ENCODE measurements around the gene MYL10.

MYL10 gene

DNA sequence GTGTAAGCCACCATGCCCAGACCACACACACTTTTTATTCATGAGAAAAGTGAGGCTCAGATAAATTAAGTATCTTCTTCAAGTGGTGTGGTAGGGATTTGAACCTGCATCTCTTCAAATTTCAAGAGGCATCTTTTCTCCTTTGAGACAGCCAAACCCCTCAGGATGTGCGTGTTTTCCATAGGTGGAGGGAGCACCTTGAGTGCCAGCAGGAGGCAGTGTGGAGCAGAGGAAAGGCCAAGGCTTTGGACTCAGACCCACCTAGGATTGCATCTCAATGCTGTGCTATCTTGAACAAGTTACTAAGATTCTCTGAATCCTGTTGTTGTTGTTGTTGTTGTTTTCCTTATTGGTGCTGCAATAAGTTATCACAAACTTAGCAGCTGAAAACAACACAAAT, 40.2 kb upstream of the MYL10 start:
- Histone ChIP-seq H3K4me3 (ENCODE audit: low read length) (no peak overlapping the region), H3K79me2 (ENCODE audit: control insufficient read depth, low read length) (no peaks in the 10 kb centered on the region), H3K27ac (ENCODE audit: low read depth, low read length) (no peak overlapping the region), H3K36me3 (ENCODE audit: control insufficient read depth, low read length) (no peaks in the 10 kb centered on the region), H4K20me1 (ENCODE audit: control insufficient read depth, insufficient read depth, low read depth, low read length) (no peaks in the 10 kb centered on the region), H3F3A (ENCODE audit: control insufficient read depth, insufficient read depth) (no peaks in the 10 kb centered on the region), H3K9me3 (ENCODE audit: control insufficient read depth, insufficient read depth, low read length) (no peaks in the 10 kb centered on the region), H3K27me3 (ENCODE audit: control insufficient read depth, low read length) (no peaks in the 10 kb centered on the region), H3K4me2 (ENCODE audit: low read length) (no peak overlapping the region), H3K9me2 (replicated peaks; ENCODE audit: control insufficient read depth, low read length) (no peaks in the 10 kb centered on the region), H3K4me1 (ENCODE audit: control insufficient read depth, low read length) (no peaks in the 10 kb centered on the region)
- no peak for TF ChIP-seq EZH2phosphoT487 (IDR thresholded peaks at IDR 0.05; ENCODE audit: borderline replicate concordance, low read length)
- TF ChIP-seq, protein P1, sequence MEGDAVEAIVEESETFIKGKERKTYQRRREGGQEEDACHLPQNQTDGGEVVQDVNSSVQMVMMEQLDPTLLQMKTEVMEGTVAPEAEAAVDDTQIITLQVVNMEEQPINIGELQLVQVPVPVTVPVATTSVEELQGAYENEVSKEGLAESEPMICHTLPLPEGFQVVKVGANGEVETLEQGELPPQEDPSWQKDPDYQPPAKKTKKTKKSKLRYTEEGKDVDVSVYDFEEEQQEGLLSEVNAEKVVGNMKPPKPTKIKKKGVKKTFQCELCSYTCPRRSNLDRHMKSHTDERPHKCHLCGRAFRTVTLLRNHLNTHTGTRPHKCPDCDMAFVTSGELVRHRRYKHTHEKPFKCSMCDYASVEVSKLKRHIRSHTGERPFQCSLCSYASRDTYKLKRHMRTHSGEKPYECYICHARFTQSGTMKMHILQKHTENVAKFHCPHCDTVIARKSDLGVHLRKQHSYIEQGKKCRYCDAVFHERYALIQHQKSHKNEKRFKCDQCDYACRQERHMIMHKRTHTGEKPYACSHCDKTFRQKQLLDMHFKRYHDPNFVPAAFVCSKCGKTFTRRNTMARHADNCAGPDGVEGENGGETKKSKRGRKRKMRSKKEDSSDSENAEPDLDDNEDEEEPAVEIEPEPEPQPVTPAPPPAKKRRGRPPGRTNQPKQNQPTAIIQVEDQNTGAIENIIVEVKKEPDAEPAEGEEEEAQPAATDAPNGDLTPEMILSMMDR (IDR thresholded peaks at IDR 0.05; ENCODE audit: low read depth, low read length, poor library complexity, severe bottlenecking), result peak; percentile 71

DNA sequence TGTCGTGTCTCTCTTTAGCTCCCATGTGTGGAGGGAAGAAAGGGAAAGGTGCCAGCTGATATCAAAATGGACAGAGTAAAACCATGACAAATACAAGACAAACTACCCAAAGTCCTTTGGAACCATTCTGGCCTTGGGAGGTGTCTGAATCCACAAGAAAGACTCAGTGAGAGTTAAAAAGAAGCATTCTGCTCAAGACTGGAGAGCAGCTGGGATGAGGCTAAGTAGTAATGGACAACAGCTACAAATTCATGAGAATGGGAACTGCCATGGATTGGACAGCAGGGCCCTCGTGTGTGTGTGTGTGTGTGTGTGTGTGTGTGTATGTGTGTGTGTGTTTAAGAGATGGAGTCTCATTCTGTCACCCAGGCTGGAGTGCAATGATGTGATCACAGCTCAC, 39.6 kb upstream of the MYL10 start:
- no peak overlapping the region for H3K4me3 ChIP-seq (ENCODE audit: low read length)
- H3K9me3 ChIP-seq (ENCODE audit: control insufficient read depth, insufficient read depth, low read length), result no peaks in the 10 kb centered on the region
- H3K27me3 ChIP-seq (ENCODE audit: control insufficient read depth, low read length), result no peaks in the 10 kb centered on the region

DNA sequence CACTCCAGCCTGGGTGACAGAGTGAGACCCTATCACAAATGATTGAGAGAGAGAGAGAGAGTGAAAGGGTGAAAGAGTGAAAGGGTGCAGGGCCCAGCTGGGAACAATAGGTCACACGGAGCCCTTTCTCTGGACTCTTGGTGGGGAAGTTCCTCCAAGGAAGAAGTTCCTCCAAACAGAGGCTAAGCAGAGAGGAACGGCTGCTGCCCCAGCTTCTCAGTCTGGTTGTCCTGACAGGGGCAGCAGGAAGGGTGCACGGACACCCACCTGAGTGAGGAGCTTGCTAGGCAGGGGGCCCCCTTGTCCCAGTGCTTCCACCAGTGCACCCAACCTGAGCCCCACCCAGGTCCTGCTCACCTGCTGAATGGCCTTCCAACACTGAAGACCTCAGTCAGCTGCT, 38.8 kb upstream of the MYL10 start:
- Histone ChIP-seq H3K79me2 (ENCODE audit: control insufficient read depth, low read length) (no peaks in the 10 kb centered on the region), H3F3A (ENCODE audit: control insufficient read depth, insufficient read depth) (no peaks in the 10 kb centered on the region), H3K27me3 (ENCODE audit: control insufficient read depth, low read length) (no peaks in the 10 kb centered on the region), H4K20me1 (ENCODE audit: control insufficient read depth, insufficient read depth, low read depth, low read length) (no peaks in the 10 kb centered on the region), H3K9me3 (ENCODE audit: control insufficient read depth, insufficient read depth, low read length) (no peaks in the 10 kb centered on the region), H3K4me2 (ENCODE audit: low read length) (no peak overlapping the region), H3K36me3 (ENCODE audit: control insufficient read depth, low read length) (no peaks in the 10 kb centered on the region), H3K27ac (ENCODE audit: low read depth, low read length) (no peak overlapping the region), H3K4me3 (ENCODE audit: low read length) (no peak overlapping the region), H3K4me1 (ENCODE audit: control insufficient read depth, low read length) (no peaks in the 10 kb centered on the region), H3K9me2 (replicated peaks; ENCODE audit: control insufficient read depth, low read length) (no peaks in the 10 kb centered on the region)
- TF ChIP-seq, protein P1 (IDR thresholded peaks at IDR 0.05; ENCODE audit: low read depth, low read length, poor library complexity, severe bottlenecking), result no peak
- TF ChIP-seq EZH2phosphoT487 (IDR thresholded peaks at IDR 0.05; ENCODE audit: borderline replicate concordance, low read length), result no peak

More for the DNA sequence above, 39.6 kb upstream of the MYL10 start:
- Histone ChIP-seq H4K20me1 (ENCODE audit: control insufficient read depth, insufficient read depth, low read depth, low read length) (no peaks in the 10 kb centered on the region), H3F3A (ENCODE audit: control insufficient read depth, insufficient read depth) (no peaks in the 10 kb centered on the region), H3K4me1 (ENCODE audit: control insufficient read depth, low read length) (no peaks in the 10 kb centered on the region), H3K36me3 (ENCODE audit: control insufficient read depth, low read length) (no peaks in the 10 kb centered on the region), H3K9me2 (replicated peaks; ENCODE audit: control insufficient read depth, low read length) (no peaks in the 10 kb centered on the region), H3K4me2 (ENCODE audit: low read length) (no peak overlapping the region), H3K79me2 (ENCODE audit: control insufficient read depth, low read length) (no peaks in the 10 kb centered on the region), H3K27ac (ENCODE audit: low read depth, low read length) (no peak overlapping the region)
- no peak for TF ChIP-seq EZH2phosphoT487 (IDR thresholded peaks at IDR 0.05; ENCODE audit: borderline replicate concordance, low read length)
- TF ChIP-seq, protein P1 (IDR thresholded peaks at IDR 0.05; ENCODE audit: low read depth, low read length, poor library complexity, severe bottlenecking), result no peak

DNA sequence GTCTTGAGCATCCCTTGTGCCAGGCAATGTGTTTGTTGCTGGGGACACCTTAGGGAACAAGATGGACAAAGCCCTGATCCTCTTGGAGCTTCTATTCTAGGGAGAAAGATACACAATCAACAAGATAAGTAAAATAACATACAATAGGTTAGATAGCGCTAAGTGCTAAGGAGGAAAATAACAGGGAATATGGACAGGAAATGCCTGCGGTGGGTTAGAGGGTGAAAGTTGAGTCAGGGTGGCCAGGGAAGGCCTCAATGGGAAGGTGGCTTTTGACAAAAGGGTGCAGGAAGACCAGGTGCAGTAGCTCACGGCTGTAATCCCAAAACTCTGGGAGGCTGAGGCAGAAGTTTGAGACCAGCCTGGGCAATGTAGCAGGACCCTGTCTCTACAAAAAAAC, 38.3 kb upstream of the MYL10 start:
- Histone ChIP-seq H4K20me1 (ENCODE audit: control insufficient read depth, insufficient read depth, low read depth, low read length) (no peaks in the 10 kb centered on the region), H3K9me3 (ENCODE audit: control insufficient read depth, insufficient read depth, low read length) (0 out of 2 replicates have a peak, but pooled peaks cover 3% of the 10 kb centered on the region), H3K4me3 (ENCODE audit: low read length) (no peak overlapping the region), H3F3A (ENCODE audit: control insufficient read depth, insufficient read depth) (no peaks in the 10 kb centered on the region), H3K79me2 (ENCODE audit: control insufficient read depth, low read length) (no peaks in the 10 kb centered on the region), H3K36me3 (ENCODE audit: control insufficient read depth, low read length) (no peaks in the 10 kb centered on the region), H3K4me1 (ENCODE audit: control insufficient read depth, low read length) (no peaks in the 10 kb centered on the region), H3K27ac (ENCODE audit: low read depth, low read length) (no peak overlapping the region), H3K4me2 (ENCODE audit: low read length) (no peak overlapping the region), H3K27me3 (ENCODE audit: control insufficient read depth, low read length) (no peaks in the 10 kb centered on the region), H3K9me2 (replicated peaks; ENCODE audit: control insufficient read depth, low read length) (no peaks in the 10 kb centered on the region)
- TF ChIP-seq, protein P1 (IDR thresholded peaks at IDR 0.05; ENCODE audit: low read depth, low read length, poor library complexity, severe bottlenecking), result no peak
- no peak for TF ChIP-seq EZH2phosphoT487 (IDR thresholded peaks at IDR 0.05; ENCODE audit: borderline replicate concordance, low read length)
